Endothelial cell of umbilical vein (primary cell): ENCODE measurements around the gene RAB7A. TPM values are rescaled to one million over a fixed set of nuclear protein-coding genes. Genes with fewer than 3 reads are reported as not detected.

Experiments used
- BruUV-seq: library from RNA; stranded (reverse); fragments of 400-500 nt; replicated peaks from 2 replicates; lab custom pipeline; 2021; lab: Mats Ljungman, UMichigan
- CTCF ChIA-PET: fragments of 300-600, 350-600 bp; sonication (Branson Sonifier 250); formaldehyde crosslinking; loops from one replicate; lab custom pipeline; 2021; ENCODE audit warnings: antibody characterized with exemption, inconsistent platforms; lab: Charles Lee
- POLR2A ChIA-PET: fragments of 300-600, 350-600 bp; sonication (Branson Sonifier 250); formaldehyde crosslinking; loops from one replicate; lab custom pipeline; 2021; ENCODE audit warnings: antibody characterized with exemption, inconsistent platforms; lab: Charles Lee
- DNase-seq: peaks from one replicate; pipeline ENCODE4 v3.0.0-alpha.2; 2011; ENCODE audit warnings: low read depth, low spot score
- FAIRE-seq: peaks from 2 replicates; lab custom pipeline; 2011; peaks lifted over from hg19 to GRCh38; lab: Jason Lieb, UNC
- H2AFZ ChIP-seq: 2 replicates; pipeline ENCODE4 v1.6.0; 2012; ENCODE audit warnings: low read depth, low read length, control low read depth, inconsistent platforms
- H3K27ac ChIP-seq: 2 replicates; pipeline ENCODE4 v1.5.1; 2011; ENCODE audit warnings: low read depth, mild to moderate bottlenecking, control low read depth, low read length, moderate library complexity; ENCODE audit not compliant: insufficient read depth
- H3K27me3 ChIP-seq, 2 experiments: 2 replicates each; pipeline versions ENCODE4 v1.6.0 to v1.6.1; 2011; ENCODE audit warnings: low read length in 2 of 2, mixed read lengths in 1 of 2; ENCODE audit not compliant: control insufficient read depth in 2 of 2, insufficient read depth in 2 of 2
- H3K36me3 ChIP-seq, 2 experiments: 2 replicates in 1 of 2; 3 replicates in 1 of 2; pipeline ENCODE4 v1.5.1; 2011; ENCODE audit warnings: low read length in 2 of 2, mild to moderate bottlenecking in 1 of 2, moderate library complexity in 1 of 2; ENCODE audit not compliant: control insufficient read depth in 2 of 2, insufficient read depth in 2 of 2; ENCODE audit errors: extremely low read depth in 1 of 2
- H3K4me1 ChIP-seq: 3 replicates; pipeline ENCODE4 v1.5.1; 2011; ENCODE audit warnings: mild to moderate bottlenecking, low read length; ENCODE audit not compliant: control insufficient read depth, insufficient read depth; ENCODE audit errors: extremely low read depth
- H3K4me2 ChIP-seq: 2 replicates; pipeline ENCODE4 v1.6.1; 2011; ENCODE audit warnings: low read length, control low read depth, mixed read lengths; ENCODE audit not compliant: insufficient read depth
- H3K4me3 ChIP-seq, 3 experiments: fragments of 200-600 bp in 1 of 3; sonication (generic), shearing (Covaris generic) in 1 of 3; replicated peaks in 1 of 3; 2 replicates each; pipeline ENCODE4 v1.5.1; 2011 to 2016; ENCODE audit warnings: control low read depth in 3 of 3, low read length in 3 of 3, mild to moderate bottlenecking in 2 of 3, inconsistent platforms in 1 of 3, low read depth in 1 of 3, moderate library complexity in 1 of 3; ENCODE audit not compliant: insufficient read depth in 1 of 3
- H3K79me2 ChIP-seq: 2 replicates; pipeline ENCODE4 v1.6.0; 2012; ENCODE audit warnings: low read length, inconsistent platforms; ENCODE audit not compliant: control insufficient read depth, insufficient read depth
- H3K9ac ChIP-seq: replicated peaks from 2 replicates; pipeline ENCODE3; 2011; ENCODE audit warnings: low read length, control low read depth; ENCODE audit not compliant: insufficient read depth; ENCODE audit errors: extremely low read depth
- H3K9me1 ChIP-seq: replicated peaks from 3 replicates; pipeline ENCODE4 v1.6.0; 2011; ENCODE audit warnings: mild to moderate bottlenecking, low read length; ENCODE audit not compliant: control insufficient read depth, insufficient read depth; ENCODE audit errors: extremely low read depth
- H3K9me3 ChIP-seq: replicated peaks from 2 replicates; pipeline ENCODE4 v1.5.1; 2012; ENCODE audit warnings: low read length, inconsistent platforms; ENCODE audit not compliant: control insufficient read depth, insufficient read depth
- H4K20me1 ChIP-seq: replicated peaks from 2 replicates; pipeline ENCODE3; 2011; ENCODE audit warnings: mild to moderate bottlenecking, low read length; ENCODE audit not compliant: control insufficient read depth, insufficient read depth; ENCODE audit errors: extremely low read depth
- EZH2 ChIP-seq: IDR thresholded peaks from 2 replicates; pipeline ENCODE4 v1.6.1; 2012; ENCODE audit warnings: borderline replicate concordance, low read depth, mild to moderate bottlenecking, moderate library complexity, low read length, inconsistent platforms; ENCODE audit not compliant: severe bottlenecking
- FOS ChIP-seq: IDR thresholded peaks from 2 replicates; pipeline ENCODE4 v1.6.1; 2011; ENCODE audit warnings: mild to moderate bottlenecking, low read length, moderate library complexity, borderline replicate concordance; ENCODE audit not compliant: insufficient read depth
- GATA2 ChIP-seq: IDR thresholded peaks from 2 replicates; pipeline ENCODE4 v1.7.0; 2011; ENCODE audit warnings: low read depth, mild to moderate bottlenecking, moderate library complexity, mixed read lengths, low read length; ENCODE audit not compliant: insufficient read length, insufficient read depth
- JUN ChIP-seq: IDR thresholded peaks from 2 replicates; pipeline ENCODE4 v1.6.1; 2011; ENCODE audit warnings: borderline replicate concordance, low read depth; ENCODE audit not compliant: insufficient read length, insufficient read depth
- MYC ChIP-seq: IDR thresholded peaks from one replicate; pipeline ENCODE4 v1.6.1; 2011; ENCODE audit warnings: mild to moderate bottlenecking, low read depth, low read length
- POLR2A ChIP-seq: IDR thresholded peaks from 2 replicates; pipeline ENCODE4 v1.6.1; 2012; ENCODE audit warnings: low read depth, mild to moderate bottlenecking, control low read depth, low read length
- POLR2AphosphoS5 ChIP-seq: IDR thresholded peaks from 2 replicates; pipeline ENCODE4 v1.6.1; 2012; ENCODE audit warnings: low read depth, mild to moderate bottlenecking, control low read depth, low read length, moderate library complexity; ENCODE audit not compliant: insufficient read depth
- dilution Hi-C: fragments of 300-500 bp; cut with MboI; formaldehyde crosslinking; loops from one replicate; pipeline ENCODE4 v1.15.0; 2019; ENCODE audit warnings: low sequenced_read_pairs; ENCODE audit not compliant: extremely low pct_ligation_motif_present
- intact Hi-C: fragments of 100-400 bp; cut with micrococcal nuclease; formaldehyde crosslinking; loops from one replicate; pipeline ENCODE4 v1.10.0; 2022
- polyA plus RNA-seq, 4 experiments: library from polyadenylated mRNA; depleted of rRNA in 3 of 4; stranded (reverse) in 3 of 4; unstranded in 1 of 4; fragments of >200 nt; gene quantifications; 2 replicates each; pipeline versions ENCODE4 v1.2.1 to v1.2.3, GENCODE V29; 2011 to 2012; ENCODE audit warnings: missing spikeins in 1 of 4
- total RNA-seq: library from RNA; stranded (reverse); gene quantifications from 2 replicates; pipeline ENCODE4 v1.2.3, GENCODE V29; 2021
- TF ChIP-seq, protein P1 (sequence below), 2 donors: IDR thresholded peaks; 1 replicate in 1 of 2; 2 replicates in 1 of 2; pipeline ENCODE4 v1.5.1; 2011; ENCODE audit warnings: low read length in 2 of 2, mild to moderate bottlenecking in 2 of 2, moderate library complexity in 2 of 2, control low read depth in 1 of 2, inconsistent platforms in 1 of 2, low read depth in 1 of 2; ENCODE audit not compliant: insufficient read depth in 1 of 2; ENCODE audit errors: extremely low read depth in 1 of 2
- TF ChIP-seq, protein P2 (sequence below): IDR thresholded peaks from 2 replicates; pipeline ENCODE4 v1.6.1; 2011; ENCODE audit not compliant: insufficient read depth, insufficient read length

The RAB7A gene
- total and polyA plus RNA-seq, 2 donors (not counting 3 experiments of a cell fraction or from before 2014, with no cell fraction given), result 243 to 262 TPM

DNA sequence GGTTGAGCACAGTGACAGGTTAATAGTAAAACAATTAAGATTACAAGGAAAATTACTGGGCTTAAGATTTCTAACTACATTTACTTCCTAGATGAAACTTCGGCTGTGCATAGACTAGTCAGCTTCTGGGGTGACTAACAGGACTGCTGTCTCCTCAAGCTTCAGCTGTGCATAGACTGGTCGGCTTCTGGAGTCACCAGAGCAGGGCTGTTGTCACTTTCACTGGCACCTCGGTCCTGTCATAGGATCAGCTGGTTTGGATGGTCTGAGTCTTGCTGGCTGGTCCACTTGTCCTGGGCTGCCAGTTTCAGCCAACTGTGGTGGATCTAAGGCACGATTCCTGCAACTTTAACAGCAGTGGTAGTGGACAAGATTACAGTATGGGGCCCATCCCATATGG, 129.6 kb downstream of the RAB7A start:
- TF ChIP-seq MYC (no peak), JUN (no peak), FOS (no peak), POLR2A (no peak), EZH2 (no peak), GATA2 (no peak), POLR2AphosphoS5 (no peak)
- TF ChIP-seq, protein P1, sequence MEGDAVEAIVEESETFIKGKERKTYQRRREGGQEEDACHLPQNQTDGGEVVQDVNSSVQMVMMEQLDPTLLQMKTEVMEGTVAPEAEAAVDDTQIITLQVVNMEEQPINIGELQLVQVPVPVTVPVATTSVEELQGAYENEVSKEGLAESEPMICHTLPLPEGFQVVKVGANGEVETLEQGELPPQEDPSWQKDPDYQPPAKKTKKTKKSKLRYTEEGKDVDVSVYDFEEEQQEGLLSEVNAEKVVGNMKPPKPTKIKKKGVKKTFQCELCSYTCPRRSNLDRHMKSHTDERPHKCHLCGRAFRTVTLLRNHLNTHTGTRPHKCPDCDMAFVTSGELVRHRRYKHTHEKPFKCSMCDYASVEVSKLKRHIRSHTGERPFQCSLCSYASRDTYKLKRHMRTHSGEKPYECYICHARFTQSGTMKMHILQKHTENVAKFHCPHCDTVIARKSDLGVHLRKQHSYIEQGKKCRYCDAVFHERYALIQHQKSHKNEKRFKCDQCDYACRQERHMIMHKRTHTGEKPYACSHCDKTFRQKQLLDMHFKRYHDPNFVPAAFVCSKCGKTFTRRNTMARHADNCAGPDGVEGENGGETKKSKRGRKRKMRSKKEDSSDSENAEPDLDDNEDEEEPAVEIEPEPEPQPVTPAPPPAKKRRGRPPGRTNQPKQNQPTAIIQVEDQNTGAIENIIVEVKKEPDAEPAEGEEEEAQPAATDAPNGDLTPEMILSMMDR (IDR thresholded peaks at IDR 0.05; ENCODE audit: extremely low read depth in 1 of 2, insufficient read depth in 1 of 2, low read depth in 1 of 2, low read length in 2 of 2), result no peak
- TF ChIP-seq, protein P2, sequence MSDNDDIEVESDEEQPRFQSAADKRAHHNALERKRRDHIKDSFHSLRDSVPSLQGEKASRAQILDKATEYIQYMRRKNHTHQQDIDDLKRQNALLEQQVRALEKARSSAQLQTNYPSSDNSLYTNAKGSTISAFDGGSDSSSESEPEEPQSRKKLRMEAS, result no peak
- FAIRE-seq (no peak), DNase-seq (no peak)
- no peaks in the 10 kb centered on the region for H3K79me2 ChIP-seq
- POLR2A ChIA-PET, result no interaction called here
- no peaks in the 10 kb centered on the region for H3K27me3 ChIP-seq
- dilution Hi-C loops (no loop called here), intact Hi-C loops (no loop called here)
- CTCF ChIA-PET, result interaction anchor here (0.9 to 1.4 kb wide), 2 partner anchors 60 to 187 kb away, joined by 3 to 4 read pairs; no protein-coding TSS in a partner anchor
- no peaks in the 10 kb centered on the region for H4K20me1 ChIP-seq
- H3K9me3 ChIP-seq, result peaks cover 6% of the 10 kb centered on the region
- H3K4me2 ChIP-seq, result no peak overlapping the region
- no peak overlapping the region for H3K9ac ChIP-seq
- no peaks in the 10 kb centered on the region for H3K4me1 ChIP-seq
- H3K27ac ChIP-seq, result no peak overlapping the region
- no peak overlapping the region for H3K4me3 ChIP-seq
- H2AFZ ChIP-seq, result no peak overlapping the region
- BruUV-seq, result no TSS peak
- H3K36me3 ChIP-seq, result no peaks in the 10 kb centered on the region
- no peaks in the 10 kb centered on the region for H3K9me1 ChIP-seq
